HEK293T (cell line): Measurements from ENCODE around the gene KIF12.

Experiments
- BHLHE40 ChIP-seq: fragments of 450-650 bp; IDR thresholded peaks from 2 replicates; pipeline ENCODE4 v1.6.1; 2016; ENCODE audit warnings: mild to moderate bottlenecking, moderate library complexity, borderline replicate concordance
- ELF4 ChIP-seq: fragments of 450-650 bp; IDR thresholded peaks from 2 replicates; pipeline ENCODE4 v1.6.1; 2017; ENCODE audit warnings: antibody characterized with exemption
- FOXK2 ChIP-seq: fragments of 450-650 bp; IDR thresholded peaks from 2 replicates; pipeline ENCODE4 v1.6.1; 2016; ENCODE audit warnings: mild to moderate bottlenecking
- FOXM1 ChIP-seq: fragments of 450-650 bp; IDR thresholded peaks from 2 replicates; pipeline ENCODE4 v1.6.1; 2017; ENCODE audit warnings: mild to moderate bottlenecking, borderline replicate concordance
- HDGF ChIP-seq: fragments of 450-650 bp; IDR thresholded peaks from 2 replicates; pipeline ENCODE4 v1.6.1; 2017; ENCODE audit warnings: antibody characterized with exemption, borderline replicate concordance
- L3MBTL2 ChIP-seq: fragments of 450-650 bp; conservative IDR thresholded peaks from 2 replicates; pipeline ENCODE4 v1.6.1; 2016; ENCODE audit warnings: mild to moderate bottlenecking
- NFRKB ChIP-seq: fragments of 450-650 bp; IDR thresholded peaks from 2 replicates; pipeline ENCODE4 v1.6.1; 2016; ENCODE audit warnings: mild to moderate bottlenecking, moderate library complexity
- SP1 ChIP-seq: fragments of 450-650 bp; IDR thresholded peaks from 2 replicates; pipeline ENCODE4 v1.6.1; 2017
- TARDBP ChIP-seq: fragments of 450-650 bp; IDR thresholded peaks from 2 replicates; pipeline ENCODE4 v1.6.1; 2016
- ZNF384 ChIP-seq: fragments of 450-650 bp; IDR thresholded peaks from 2 replicates; pipeline ENCODE4 v1.6.1; 2016

DNA sequence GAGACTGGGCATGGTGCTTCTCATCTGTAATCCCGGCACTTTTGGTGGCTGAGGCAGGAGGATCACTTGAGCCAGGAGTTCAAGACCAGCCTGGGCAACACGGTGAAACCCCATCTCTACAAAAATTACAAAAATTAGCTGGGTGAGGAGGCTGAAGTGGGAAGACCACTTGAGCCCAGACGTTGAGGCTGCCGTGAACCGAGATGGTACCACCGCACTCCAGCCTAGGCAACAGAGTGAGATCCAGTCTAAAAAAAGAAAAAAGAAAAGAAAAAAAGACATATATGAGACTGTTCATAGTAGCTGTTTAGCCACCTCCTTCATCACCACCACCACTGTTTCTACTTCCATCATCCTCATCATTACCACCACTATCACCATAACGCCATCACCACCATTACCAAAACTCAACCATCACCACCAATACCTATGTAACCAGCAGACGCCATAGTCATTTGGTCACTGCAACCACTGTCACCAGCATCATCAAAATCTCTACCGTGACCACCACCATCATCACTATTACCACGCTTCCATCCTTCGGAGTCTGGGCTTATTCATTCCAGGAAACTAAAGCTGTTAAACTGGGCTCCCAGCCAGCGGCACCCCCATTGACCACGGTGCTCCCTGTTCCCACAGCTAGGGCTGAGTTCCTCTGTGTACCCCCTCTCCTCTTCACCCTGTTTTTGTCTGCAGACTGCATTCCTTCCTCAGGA, 8.4 kb upstream of the KIF12 start:
- no peak for TF ChIP-seq FOXK2
- TF ChIP-seq NFRKB: no peak
- no peak for TF ChIP-seq TARDBP
- TF ChIP-seq ZNF384: no peak
- no peak for TF ChIP-seq L3MBTL2
- no peak for TF ChIP-seq SP1
- no peak for TF ChIP-seq ELF4
- TF ChIP-seq BHLHE40: no peak
- TF ChIP-seq HDGF: no peak
- TF ChIP-seq FOXM1: no peak
